Measurements from ENCODE around the gene ADISSP. TPM values are rescaled to one million over a fixed set of nuclear protein-coding genes. Genes with fewer than 3 reads are reported as not detected.

Gene ADISSP
- total and polyA plus RNA-seq, 2 of the 13 experiments (the other 11 are each of a cell fraction or from before 2014, with no cell fraction given), result 38.3 to 90.6 TPM

- peak; percentile 69; the same call in 1 of the 2 replicates for TF ChIP-seq ZNF678 (CRISPR knock-in tag; IDR thresholded peaks at IDR 0.05)
- no peak for TF ChIP-seq ZNF512B (CRISPR knock-in tag; IDR thresholded peaks at IDR 0.05; ENCODE audit: borderline replicate concordance)
- no peak for TF ChIP-seq NCOA5 (CRISPR knock-in tag; IDR thresholded peaks at IDR 0.05)
- peak; percentile 59 to 71; a peak in 3 of 4 replicates for TF ChIP-seq HMGXB4 (CRISPR knock-in tag; IDR thresholded peaks at IDR 0.05; ENCODE audit: borderline replicate concordance in 1 of 2, low read depth in 1 of 2)
- TF ChIP-seq NONO (IDR thresholded peaks at IDR 0.05), result no peak
- peak; percentile 53; the same call in 1 of the 2 replicates for TF ChIP-seq NONO (CRISPR knock-in tag; conservative IDR thresholded peaks at IDR 0.05)
- no peak for TF ChIP-seq JUNB (CRISPR knock-in tag; IDR thresholded peaks at IDR 0.05; ENCODE audit: borderline replicate concordance)
- peak; percentile 93 for TF ChIP-seq ZNF605 (CRISPR knock-in tag; IDR thresholded peaks at IDR 0.05)
- 0 out of 2 replicates have a peak, but pooled peaks have one; percentile 50 for TF ChIP-seq ZNF276 (CRISPR knock-in tag; IDR thresholded peaks at IDR 0.05; ENCODE audit: low read depth)
- peak; percentile 71 for TF ChIP-seq SALL1 (CRISPR knock-in tag; IDR thresholded peaks at IDR 0.05)
- TF ChIP-seq KAT8 (CRISPR knock-in tag; IDR thresholded peaks at IDR 0.05), result peak; percentile 47; the same call in 1 of the 2 replicates
- peak; percentile 65 for TF ChIP-seq KDM5B (CRISPR knock-in tag; IDR thresholded peaks at IDR 0.05; ENCODE audit: borderline replicate concordance)
- TF ChIP-seq POLR2A (IDR thresholded peaks at IDR 0.05; ENCODE audit: insufficient read depth in 1 of 2, low read depth in 2 of 2, low read length in 2 of 2), result peak; percentile 75 to 77
- no peak for TF ChIP-seq NFAT5 (CRISPR knock-in tag; IDR thresholded peaks at IDR 0.05)
- peak; percentile 29; the same call in 1 of the 2 replicates for TF ChIP-seq ETV6 (CRISPR knock-in tag; conservative IDR thresholded peaks at IDR 0.05)
- TF ChIP-seq ZFP36L2 (CRISPR knock-in tag; IDR thresholded peaks at IDR 0.05), result no peak
Observed at GRCh38 chr20:3795511-3796468, 28.2 kb upstream of the ADISSP start, which contains the start of gene CDC25B (continued).

Measured in HepG2 (cell line).